Measurements from ENCODE around the gene BABAM2. TPM values are rescaled to one million over a fixed set of nuclear protein-coding genes. Genes with fewer than 3 reads are reported as not detected.

The BABAM2 gene
- total RNA-seq, 1 experiment from 2014 or later = 27.1 TPM

GRCh38 chr2:28094739-28095138 is 204.2 kb downstream of the BABAM2 start:
- no peak overlapping the region for H2BK120ac ChIP-seq (ENCODE audit: low read depth, low read length, poor library complexity, severe bottlenecking)
- H3K27ac ChIP-seq (ENCODE audit: insufficient read length, low read depth, low read length) = no peak overlapping the region
- no peaks in the 10 kb centered on the region for H3K9me3 ChIP-seq (ENCODE audit: control insufficient read depth, low read depth, low read length)
- no peak overlapping the region for H2BK5ac ChIP-seq (ENCODE audit: insufficient read length, low read length)
- H3K27me3 ChIP-seq (ENCODE audit: insufficient read depth, low read length) = no peaks in the 10 kb centered on the region; the same call in 1 of the 2 replicates
- H4K8ac ChIP-seq (replicated peaks; ENCODE audit: insufficient read length, low read depth, low read length) = no peak overlapping the region
- no peak overlapping the region for H3K4me3 Mint-ChIP-seq
- H2BK12ac ChIP-seq (ENCODE audit: insufficient read length, low read depth, low read length) = no peak overlapping the region
- H4K20me1 ChIP-seq (ENCODE audit: control insufficient read depth, insufficient read depth, insufficient read length) = no peaks in the 10 kb centered on the region
- no peak overlapping the region for H3K18ac ChIP-seq (ENCODE audit: insufficient read length, low read depth, low read length)
- no peak overlapping the region for H3K4me2 ChIP-seq (ENCODE audit: insufficient read depth, insufficient read length, low read length)
- H3K9ac ChIP-seq (ENCODE audit: extremely low read depth, insufficient read length, low read length) = no peak overlapping the region
- no peaks in the 10 kb centered on the region for H3K27me3 Mint-ChIP-seq (ENCODE audit: low read depth)
- no peaks in the 10 kb centered on the region for H3K79me2 ChIP-seq (ENCODE audit: insufficient read depth, low read length)
- no peak overlapping the region for H3K27ac Mint-ChIP-seq
- H3K9me3 Mint-ChIP-seq = no peaks in the 10 kb centered on the region
- no peak for DNase-seq
- H3K79me1 ChIP-seq (ENCODE audit: insufficient read depth, low read depth, low read length, poor library complexity, severe bottlenecking) = no peaks in the 10 kb centered on the region
- H4K91ac ChIP-seq (ENCODE audit: insufficient read length, low read depth, low read length) = no peak overlapping the region
- no peaks in the 10 kb centered on the region for H3K4me1 ChIP-seq (ENCODE audit: insufficient read depth, low read length)
- H3K23me2 ChIP-seq (ENCODE audit: insufficient read length, low read depth, low read length, poor library complexity, severe bottlenecking) = no peaks in the 10 kb centered on the region
- H3K56ac ChIP-seq (ENCODE audit: insufficient read length, low read depth, low read length) = no peak overlapping the region
- H3K14ac ChIP-seq (ENCODE audit: insufficient read depth, low read length) = no peak overlapping the region
- no peak overlapping the region for H2BK15ac ChIP-seq (ENCODE audit: low read depth, low read length)
- no peak for TF ChIP-seq CTCF (conservative IDR thresholded peaks at IDR 0.05)
- H2AK5ac ChIP-seq (ENCODE audit: insufficient read length, low read length) = no peak overlapping the region
- no peak overlapping the region for H2AFZ ChIP-seq (ENCODE audit: low read length)
- no peak overlapping the region for H3T11ph ChIP-seq (ENCODE audit: low read length)
- H2BK20ac ChIP-seq (ENCODE audit: low read depth, low read length, poor library complexity, severe bottlenecking) = no peak overlapping the region
- no CpG with 5 or more reads among the region's 3 CpGs for WGBS (ENCODE audit: extremely low coverage, insufficient read length, low lambda C conversion rate)
- H3K23ac ChIP-seq (ENCODE audit: insufficient read length, low read depth, low read length) = no peak overlapping the region
- no peak overlapping the region for H4K5ac ChIP-seq (ENCODE audit: insufficient read length, low read depth, low read length)
- H3K4ac ChIP-seq (ENCODE audit: low read depth, low read length) = no peak overlapping the region
- H3K4me1 Mint-ChIP-seq = no peaks in the 10 kb centered on the region
- H3K36me3 Mint-ChIP-seq (ENCODE audit: insufficient read depth in 1 of 3, low read depth in 3 of 3) = no peaks in the 10 kb centered on the region

All from H9 (cell line).